GM12878 (cell line): ENCODE results near the gene CTSA. TPM values are rescaled to one million over a fixed set of nuclear protein-coding genes. Genes with fewer than 3 reads are reported as not detected.

Experiments
- EZH2 ChIP-seq: IDR thresholded peaks from 2 replicates; pipeline ENCODE4 v1.6.1; 2012; ENCODE audit warnings: low read depth, mild to moderate bottlenecking, control low read depth, inconsistent platforms, low read length, borderline replicate concordance; ENCODE audit not compliant: control insufficient read depth
- NFXL1 ChIP-seq: fragments of 450-650 bp; IDR thresholded peaks from 2 replicates; pipeline ENCODE4 v1.6.1; 2017; ENCODE audit warnings: antibody characterized with exemption, mild to moderate bottlenecking, borderline replicate concordance
- NR2C1 ChIP-seq: fragments of 450-650 bp; IDR thresholded peaks from 2 replicates; pipeline ENCODE4 v1.6.1; 2017; ENCODE audit warnings: antibody characterized with exemption, mild to moderate bottlenecking, moderate library complexity
- ZNF687 ChIP-seq: fragments of 450-650 bp; IDR thresholded peaks from 2 replicates; pipeline ENCODE4 v1.6.1; 2017; ENCODE audit warnings: mild to moderate bottlenecking, moderate library complexity
- polyA plus RNA-seq, 11 experiments: library from polyadenylated mRNA; depleted of rRNA in 4 of 11; unstranded in 6 of 11; stranded (reverse) in 5 of 11; fragments of >200 nt; fragmentation: Nextera tagmentation in 4 of 11; fragmentation: Illumina TruSeq in 1 of 11; extraction: Ambion mirVana in 4 of 11; extraction: Trizol in 1 of 11; gene quantifications; 1 replicate in 1 of 11; 2 replicates in 10 of 11; pipeline versions ENCODE4 v1.2.1 to v1.2.3, GENCODE V29; 2011 to 2016; ENCODE audit warnings: inconsistent platforms in 2 of 11, missing spikeins in 2 of 11, low read depth in 1 of 11
- total RNA-seq, 4 experiments: library from RNA; depleted of rRNA in 3 of 4; stranded (reverse); fragments of >200 nt in 3 of 4; fragmentation: Illumina TruSeq in 1 of 4; extraction: Trizol in 1 of 4; gene quantifications; 2 replicates each; pipeline versions ENCODE4 v1.2.1 to v1.2.3, GENCODE V29; 2013 to 2021
- TF ChIP-seq, protein P1 (sequence below): IDR thresholded peaks from 2 replicates; pipeline ENCODE4 v1.6.1; 2011; ENCODE audit warnings: low read depth, low read length, improper control_type of control experiment, borderline replicate concordance
- TF ChIP-seq, protein P2 (sequence below): fragments of 450-650 bp; IDR thresholded peaks from 2 replicates; pipeline ENCODE4 v1.6.1; 2017; ENCODE audit warnings: antibody characterized with exemption, mild to moderate bottlenecking, moderate library complexity

CTSA gene
- total and polyA plus RNA-seq, 10 of the 15 experiments (the other 5 are each of a cell fraction or from before 2014, with no cell fraction given), result 7.1 to 67.0 (median 36.2) TPM

GRCh38 chr20:45893831-45894230, 2.7 kb downstream of the CTSA start (continued):
- TF ChIP-seq, protein P1, sequence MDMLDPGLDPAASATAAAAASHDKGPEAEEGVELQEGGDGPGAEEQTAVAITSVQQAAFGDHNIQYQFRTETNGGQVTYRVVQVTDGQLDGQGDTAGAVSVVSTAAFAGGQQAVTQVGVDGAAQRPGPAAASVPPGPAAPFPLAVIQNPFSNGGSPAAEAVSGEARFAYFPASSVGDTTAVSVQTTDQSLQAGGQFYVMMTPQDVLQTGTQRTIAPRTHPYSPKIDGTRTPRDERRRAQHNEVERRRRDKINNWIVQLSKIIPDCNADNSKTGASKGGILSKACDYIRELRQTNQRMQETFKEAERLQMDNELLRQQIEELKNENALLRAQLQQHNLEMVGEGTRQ, result no peak
- TF ChIP-seq ZNF687 (no peak), NR2C1 (no peak), NFXL1 (no peak), EZH2 (no peak)
- TF ChIP-seq, protein P2, sequence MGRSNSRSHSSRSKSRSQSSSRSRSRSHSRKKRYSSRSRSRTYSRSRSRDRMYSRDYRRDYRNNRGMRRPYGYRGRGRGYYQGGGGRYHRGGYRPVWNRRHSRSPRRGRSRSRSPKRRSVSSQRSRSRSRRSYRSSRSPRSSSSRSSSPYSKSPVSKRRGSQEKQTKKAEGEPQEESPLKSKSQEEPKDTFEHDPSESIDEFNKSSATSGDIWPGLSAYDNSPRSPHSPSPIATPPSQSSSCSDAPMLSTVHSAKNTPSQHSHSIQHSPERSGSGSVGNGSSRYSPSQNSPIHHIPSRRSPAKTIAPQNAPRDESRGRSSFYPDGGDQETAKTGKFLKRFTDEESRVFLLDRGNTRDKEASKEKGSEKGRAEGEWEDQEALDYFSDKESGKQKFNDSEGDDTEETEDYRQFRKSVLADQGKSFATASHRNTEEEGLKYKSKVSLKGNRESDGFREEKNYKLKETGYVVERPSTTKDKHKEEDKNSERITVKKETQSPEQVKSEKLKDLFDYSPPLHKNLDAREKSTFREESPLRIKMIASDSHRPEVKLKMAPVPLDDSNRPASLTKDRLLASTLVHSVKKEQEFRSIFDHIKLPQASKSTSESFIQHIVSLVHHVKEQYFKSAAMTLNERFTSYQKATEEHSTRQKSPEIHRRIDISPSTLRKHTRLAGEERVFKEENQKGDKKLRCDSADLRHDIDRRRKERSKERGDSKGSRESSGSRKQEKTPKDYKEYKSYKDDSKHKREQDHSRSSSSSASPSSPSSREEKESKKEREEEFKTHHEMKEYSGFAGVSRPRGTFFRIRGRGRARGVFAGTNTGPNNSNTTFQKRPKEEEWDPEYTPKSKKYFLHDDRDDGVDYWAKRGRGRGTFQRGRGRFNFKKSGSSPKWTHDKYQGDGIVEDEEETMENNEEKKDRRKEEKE, result no peak
